DMS 273 (cell line): Measurements from ENCODE around the gene DDX27.
"Not testable (repeated sequence)": the region's sequence is repeated elsewhere in the genome, so short reads cannot be mapped to it uniquely, and the experiment has no call there.

Experiments used
- DNase-seq: peaks from one replicate; lab custom pipeline; 2025; ENCODE audit not compliant: unreplicated experiment; lab: John Stamatoyannopoulos, UW

The DDX27 gene, protein sequence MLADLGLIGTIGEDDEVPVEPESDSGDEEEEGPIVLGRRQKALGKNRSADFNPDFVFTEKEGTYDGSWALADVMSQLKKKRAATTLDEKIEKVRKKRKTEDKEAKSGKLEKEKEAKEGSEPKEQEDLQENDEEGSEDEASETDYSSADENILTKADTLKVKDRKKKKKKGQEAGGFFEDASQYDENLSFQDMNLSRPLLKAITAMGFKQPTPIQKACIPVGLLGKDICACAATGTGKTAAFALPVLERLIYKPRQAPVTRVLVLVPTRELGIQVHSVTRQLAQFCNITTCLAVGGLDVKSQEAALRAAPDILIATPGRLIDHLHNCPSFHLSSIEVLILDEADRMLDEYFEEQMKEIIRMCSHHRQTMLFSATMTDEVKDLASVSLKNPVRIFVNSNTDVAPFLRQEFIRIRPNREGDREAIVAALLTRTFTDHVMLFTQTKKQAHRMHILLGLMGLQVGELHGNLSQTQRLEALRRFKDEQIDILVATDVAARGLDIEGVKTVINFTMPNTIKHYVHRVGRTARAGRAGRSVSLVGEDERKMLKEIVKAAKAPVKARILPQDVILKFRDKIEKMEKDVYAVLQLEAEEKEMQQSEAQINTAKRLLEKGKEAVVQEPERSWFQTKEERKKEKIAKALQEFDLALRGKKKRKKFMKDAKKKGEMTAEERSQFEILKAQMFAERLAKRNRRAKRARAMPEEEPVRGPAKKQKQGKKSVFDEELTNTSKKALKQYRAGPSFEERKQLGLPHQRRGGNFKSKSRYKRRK

DNA sequence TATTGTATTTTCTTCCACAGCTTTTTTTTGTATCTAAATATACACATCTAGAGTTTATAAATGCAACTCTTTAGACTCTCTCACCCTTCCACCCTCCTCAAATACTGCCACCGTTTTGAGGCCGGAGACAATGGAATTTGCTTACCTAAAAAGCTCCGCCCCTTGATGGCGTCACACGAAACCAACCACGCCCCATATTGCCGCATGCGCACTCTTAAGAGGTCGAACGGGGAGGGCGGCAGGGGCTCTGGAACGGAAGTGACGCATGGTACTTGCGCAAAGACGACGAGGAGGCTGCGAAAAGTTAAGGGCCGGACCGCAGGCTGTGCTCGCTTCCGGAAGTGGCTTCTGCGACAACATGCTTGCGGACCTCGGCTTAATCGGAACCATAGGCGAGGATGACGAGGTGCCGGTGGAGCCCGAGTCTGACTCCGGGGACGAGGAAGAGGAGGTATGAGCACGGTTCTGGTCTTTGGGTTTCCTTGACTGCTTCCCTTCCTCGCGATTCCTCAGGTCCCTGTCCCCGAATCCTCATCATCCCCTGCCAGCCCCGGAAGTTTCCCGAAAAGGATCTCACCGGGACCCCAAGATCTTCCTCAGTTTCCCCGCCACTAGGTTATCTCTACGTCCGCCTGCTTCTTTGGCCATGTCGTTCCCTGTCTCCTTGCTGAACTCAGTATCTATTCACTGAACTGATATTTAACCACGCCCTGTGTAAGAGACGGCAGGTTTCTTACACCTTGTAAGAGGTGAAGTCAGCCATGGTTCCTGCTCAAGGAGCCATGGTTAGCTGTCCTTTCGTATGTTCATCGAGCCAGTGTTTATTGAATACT lies at the start of gene DDX27:
TSS of gene DDX27 (plus strand) at position 326 of the 833 bp plus-strand sequence. CDS start at position 359, 33 bp downstream.
- DNase-seq = peak; percentile 99

DNA sequence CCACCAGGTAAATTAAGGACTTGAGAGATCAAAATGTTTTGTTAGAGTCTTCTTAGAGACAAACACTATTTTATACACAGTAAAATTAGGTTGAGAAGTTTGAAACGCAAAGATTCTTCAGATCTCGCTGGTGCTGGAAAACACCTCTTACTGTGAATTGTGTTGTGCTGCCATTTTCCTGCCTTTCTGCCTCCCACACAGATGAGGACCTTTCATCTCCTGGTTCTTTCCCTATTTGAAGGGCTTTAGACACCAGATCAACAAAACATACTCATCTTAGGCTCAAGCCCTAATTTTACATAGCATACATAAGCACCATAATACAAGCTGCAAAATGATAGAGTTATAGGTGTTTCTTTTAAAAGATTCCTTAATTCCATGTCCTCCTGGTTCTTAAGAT lies 49.7 kb upstream of the DDX27 start:
- DNase-seq = no peak

DNA sequence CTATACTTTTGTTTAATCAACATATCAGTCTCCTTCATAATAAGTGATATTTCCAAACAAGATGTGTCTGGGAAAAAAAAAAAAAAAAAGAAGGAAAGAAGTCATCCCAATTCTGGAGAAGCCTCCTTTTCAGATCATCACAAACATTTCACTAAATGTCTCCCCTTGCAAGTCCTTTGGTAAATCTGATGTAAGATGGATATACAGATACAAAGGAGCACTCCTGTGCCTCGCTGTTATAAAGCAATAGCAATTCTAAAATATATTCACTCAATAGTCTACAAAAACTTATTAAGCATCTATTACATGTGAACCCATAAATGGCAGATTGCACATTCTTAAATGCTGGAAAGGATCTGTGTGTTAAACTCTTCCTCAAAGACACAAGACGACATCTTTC lies 48.5 kb upstream of the DDX27 start:
- no peak for DNase-seq

DNA sequence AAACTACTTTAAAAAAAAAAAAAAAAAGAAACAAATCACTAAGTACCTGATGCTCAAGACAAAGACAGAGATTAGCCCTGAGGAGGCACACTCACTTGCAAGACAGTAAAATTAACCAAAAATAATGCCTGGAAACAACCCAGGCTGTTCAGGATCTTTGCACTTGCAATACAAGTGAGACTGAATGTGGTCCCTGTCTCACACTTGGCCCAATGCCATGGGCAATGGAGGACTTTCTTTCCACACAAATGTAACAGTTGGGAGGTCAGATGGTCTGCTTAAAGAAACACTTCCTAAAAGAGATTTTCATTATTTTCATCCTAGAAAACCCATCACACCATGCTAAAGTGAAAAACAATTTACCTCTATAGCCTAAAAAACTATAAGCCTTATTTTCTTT lies 47.3 kb upstream of the DDX27 start:
- DNase-seq = peak; percentile 69

DNA sequence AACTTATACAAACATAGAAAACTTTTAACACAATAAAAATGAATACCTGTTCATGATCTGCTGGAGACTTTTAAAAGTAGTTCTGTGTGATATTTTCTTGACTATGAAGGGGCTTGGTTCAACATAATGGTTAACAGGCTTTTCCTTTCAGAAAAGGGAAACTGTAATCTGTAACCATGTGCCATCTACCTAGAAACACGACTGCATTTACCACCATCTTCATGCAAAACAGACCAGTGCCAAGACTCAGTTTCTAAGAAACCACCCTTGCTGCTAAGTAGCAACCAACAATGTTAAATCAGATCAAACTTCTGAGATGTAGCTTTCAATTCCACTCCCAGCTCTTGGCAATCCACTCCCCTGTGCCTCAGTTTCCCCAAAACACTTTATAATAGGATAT lies 46.8 kb upstream of the DDX27 start:
- peak; percentile 17 for DNase-seq

DNA sequence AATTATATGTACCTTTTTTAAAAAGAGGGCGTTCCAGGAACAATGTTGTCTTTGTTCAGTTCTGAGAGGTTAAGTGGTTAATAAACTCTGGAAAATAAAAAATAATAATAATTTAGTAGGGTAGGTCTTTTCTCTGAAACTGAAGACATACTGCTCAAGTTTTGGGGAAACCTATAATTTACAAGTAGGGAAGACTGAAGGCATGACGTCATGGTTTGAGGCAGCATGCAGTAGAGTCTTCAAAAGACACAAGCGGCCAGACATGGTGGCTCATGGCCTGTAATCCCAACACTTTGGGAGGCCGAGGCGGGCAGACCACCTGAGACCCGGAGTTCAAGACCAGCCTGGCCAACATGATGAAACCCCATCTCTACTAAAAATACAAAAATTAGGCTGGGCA lies 45.0 kb upstream of the DDX27 start:
- DNase-seq = no peak

DNA sequence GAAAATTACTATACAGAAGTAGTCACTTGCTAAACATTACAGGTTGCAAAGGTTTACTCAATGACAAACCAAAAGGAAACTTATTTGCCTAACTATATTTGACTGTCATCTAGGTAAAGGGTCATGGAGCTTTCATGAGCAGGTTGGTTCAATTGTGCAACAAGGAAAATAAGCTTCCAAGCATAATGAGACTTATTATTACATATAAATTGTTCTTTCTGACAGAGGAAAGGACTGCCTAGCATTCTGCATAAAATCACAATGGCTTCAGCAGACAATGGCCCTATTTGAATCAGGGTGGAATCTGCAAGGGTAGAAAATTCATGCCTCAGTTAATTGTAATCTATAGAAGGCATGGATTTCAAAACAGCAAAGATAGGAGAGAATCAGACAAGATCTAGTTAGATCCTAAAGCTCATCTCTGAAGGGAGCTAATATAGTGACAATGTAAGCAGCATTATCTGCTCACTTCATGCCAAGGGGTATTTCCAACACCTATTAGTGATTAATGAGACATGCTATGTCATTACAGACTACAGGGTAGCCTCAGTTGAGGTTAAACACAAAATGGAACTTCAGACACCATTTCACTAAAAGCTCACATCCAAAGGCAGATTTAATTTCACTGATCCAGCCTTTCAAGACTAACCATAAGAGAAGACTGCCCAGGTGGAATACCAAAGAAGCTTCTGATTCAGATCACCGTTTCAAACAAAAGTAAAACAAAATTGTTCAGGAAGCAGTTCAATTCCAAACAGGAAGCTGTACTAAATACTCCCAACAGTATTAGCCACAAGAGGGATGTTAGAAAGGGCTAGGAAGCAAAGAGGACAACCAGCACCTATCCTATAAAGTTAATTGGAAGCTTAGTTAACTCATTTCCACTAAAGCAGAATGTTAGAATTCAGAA lies 39.6 kb upstream of the DDX27 start:
- DNase-seq = no peak

DNA sequence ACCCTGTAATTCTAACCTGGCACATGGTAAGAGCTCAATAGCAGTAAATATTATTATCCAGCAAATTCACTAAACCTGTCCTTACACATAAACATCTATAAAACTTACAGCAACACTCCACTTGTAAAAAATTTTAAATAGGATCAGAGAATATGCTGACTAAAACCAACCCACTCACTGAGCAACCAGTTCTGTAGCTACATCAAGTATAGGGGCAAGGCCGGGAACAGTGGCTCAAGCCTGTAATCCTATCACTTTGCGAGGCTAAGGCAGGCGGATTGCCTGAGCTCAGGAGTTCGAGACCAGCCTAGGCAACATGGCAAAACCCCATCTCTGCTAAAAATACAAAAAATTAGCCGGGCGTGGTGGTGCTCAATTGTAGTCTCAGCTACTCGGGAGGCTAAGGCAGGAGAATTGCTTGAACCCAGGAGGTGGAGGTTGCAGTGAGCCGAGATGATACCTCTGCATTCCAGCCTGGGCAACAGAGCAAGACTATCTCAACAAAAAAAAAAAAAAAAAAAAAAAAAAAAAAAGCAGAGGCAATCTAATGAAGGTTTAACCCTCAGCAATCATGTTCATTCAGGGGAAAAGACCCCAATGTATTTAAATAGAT lies 37.8 kb upstream of the DDX27 start:
- no peak for DNase-seq

DNA sequence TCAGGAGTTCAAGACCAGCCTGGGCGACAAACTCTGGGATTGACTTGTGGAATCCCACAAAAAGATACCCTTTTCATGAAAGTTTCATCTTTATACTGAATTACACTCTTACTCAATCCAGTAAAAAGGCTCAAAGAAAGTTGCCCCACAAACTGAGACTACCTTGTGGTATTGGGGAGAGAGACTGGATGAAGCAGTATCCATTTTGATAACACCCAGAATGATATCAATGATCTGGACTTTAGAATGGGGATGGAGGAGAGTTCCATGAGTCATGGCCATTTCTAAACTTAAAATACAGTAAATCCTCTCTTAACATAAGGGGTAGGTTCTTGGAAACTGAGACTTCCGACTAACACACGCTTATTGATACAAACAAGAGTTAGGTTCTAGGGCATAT lies 35.8 kb upstream of the DDX27 start:
- DNase-seq = no peak

DNA sequence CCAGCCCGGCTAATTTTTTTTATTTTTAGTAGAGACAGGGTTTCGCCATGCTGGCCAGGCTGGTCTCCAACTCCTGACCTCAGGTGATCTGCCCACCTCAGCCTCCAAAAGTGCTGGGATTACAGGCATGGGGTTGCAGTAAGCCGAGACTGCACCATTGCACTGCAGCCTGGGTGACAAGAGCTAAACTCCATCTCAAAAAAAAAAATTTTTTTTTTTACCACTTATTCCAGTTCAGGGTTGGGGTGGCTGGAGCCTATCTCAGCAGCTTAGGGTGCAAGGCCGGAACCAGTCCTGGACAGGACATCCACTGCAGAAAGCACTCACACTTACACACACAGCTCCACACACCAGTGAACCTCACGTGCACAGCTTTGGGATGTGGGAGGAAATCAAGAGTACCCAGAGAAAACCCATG lies 35.1 kb upstream of the DDX27 start:
- not testable (repeated sequence) for DNase-seq

DNA sequence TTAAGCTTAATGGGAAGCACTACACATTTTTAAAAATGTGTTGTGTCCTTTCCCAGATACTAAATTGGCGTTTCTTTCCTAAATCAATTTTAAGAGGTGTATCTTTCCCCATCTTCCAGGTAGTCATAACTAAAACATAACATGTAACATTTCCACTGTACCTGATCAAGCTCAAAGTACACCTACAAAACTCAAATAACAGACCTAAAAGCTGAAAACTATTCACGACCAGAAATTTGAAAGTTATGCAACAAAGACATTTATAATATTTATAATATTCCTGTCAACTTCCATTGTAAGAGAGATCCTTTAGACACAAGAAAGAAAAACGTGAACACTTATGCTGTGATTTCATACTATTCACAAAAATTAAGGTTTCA lies 34.5 kb upstream of the DDX27 start:
- no peak for DNase-seq

DNA sequence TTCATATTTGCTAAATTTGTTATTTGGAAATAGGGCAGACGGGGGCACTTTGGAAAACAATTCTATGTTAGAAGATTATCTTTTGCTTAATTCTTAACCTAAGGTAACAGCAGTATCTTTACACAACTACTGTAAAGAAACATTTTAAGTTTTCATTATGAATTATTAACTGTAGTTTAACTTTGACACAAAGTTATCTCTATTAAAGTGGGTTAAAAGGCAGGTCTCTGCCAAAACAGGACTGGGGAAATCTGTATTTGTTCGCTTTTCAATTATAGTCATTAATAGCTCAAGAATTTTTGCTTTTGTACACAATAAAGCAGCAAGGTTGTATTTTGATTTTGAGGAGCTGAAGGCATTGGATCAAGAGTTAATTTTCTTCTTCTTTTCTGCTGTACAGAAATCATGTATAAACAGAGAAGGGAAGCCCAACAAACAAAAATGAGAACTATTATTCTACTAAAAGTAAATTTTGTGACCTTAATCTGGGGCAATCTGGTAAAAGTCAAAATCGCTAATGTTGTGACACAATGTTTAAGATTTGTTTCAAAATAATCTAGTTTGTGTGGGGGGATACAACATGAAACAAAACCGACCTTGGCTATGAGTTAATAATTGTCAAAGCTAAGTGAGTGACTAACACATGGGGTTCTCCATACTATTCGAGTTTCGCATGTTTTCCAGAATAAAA lies 34.0 kb upstream of the DDX27 start:
- DNase-seq = no peak

DNA sequence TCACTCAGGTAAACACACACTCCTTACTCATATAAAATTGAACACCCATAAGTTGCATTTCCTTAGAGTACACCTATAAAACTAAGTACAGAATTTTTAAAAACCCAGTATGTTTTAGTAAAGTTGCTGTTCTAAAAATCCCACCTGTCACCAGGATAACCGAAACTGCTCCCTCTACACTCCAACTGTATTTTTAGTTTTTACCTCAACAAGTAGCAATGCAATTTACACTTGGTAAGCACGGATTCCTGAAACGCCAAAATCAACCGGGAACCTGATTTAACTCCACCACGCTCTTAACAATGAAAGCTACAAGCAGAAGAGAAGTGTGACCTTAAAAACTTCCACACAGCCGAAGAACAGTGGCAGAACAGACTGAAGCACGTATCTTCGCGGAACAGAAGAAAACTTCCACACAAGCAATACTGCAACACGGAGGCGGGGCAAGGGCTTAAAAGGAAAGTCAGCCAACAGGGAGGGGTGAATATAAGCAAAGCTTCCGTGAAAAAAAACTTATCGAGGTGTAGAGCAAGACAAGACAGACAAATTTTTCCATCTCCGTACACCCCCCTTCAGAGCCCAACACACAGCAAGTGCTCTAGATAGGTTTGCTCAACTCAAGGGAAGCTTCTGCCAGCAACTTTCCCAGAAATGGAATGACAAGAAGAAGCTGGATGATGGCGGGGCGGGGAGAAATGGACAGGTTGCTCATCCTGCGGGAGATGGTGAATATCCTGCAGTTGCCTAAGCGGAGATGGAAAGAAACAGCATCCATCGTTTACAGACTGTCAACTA lies 32.5 kb upstream of the DDX27 start:
- peak; percentile 66 for DNase-seq

DNA sequence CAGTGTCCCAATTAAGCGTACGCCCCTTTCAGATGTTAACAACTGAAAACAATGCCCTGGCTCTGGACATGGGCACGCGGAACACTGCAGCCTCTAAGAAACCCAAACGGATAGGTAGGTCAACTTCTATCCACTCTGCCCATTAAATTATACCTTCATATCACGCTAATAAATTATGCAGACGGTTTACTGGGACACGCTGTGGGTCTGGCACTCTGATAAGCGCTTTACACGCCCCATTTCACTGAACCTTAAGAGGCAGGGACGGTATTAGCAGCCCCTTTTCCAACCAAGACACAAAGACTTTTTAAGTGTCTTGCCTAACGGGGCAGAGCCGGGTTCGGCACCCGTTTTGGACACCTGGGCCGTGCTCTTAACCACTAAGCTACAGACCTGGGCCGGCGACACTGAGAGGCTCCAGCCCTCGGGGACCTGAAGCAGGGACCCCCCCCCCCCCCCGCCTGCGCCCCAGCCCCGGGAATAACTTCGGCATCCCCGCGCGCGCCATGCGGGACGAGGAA lies 31.8 kb upstream of the DDX27 start:
- DNase-seq = peak; percentile 69

DNA sequence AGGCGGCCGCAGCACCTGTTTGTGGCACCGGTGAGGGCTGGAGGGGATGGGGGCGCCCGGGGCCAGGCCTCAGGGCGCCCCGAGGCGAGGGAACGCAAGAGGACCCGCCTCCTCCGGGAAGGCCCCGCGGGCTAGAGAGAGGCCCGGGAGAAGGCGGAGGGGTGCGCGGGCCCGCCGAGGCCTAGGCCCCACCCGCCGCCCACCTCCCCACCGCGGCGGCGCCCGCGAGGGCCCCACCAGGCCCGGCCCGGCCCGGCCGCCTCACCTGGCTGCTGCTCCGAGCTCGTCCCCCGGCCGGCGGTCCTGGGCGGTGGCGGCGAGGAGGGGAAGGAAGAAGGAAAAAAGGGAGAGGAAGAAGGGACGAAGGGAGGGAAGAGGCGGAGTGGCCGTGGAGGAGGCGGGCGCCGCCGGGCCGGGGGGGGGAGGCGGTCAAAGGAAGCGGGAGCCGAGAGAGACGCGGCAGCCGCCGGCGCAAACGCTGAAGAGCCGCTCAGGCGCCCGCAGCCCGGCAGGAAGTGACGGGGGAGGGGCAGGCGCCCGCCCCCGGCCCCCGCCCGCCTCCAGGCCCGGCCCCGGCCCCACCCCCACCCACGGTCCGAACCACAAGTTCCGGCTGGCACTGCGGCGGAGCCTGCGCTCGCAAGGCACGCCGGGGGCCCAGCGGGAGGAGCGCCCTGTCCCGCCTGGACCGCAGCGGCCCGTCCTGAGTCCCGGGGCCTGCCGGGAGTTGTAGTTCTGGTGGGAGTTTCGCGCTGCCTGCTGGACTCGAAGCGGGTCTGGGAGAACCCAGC lies 31.2 kb upstream of the DDX27 start, which contains the start of gene STAU1:
TSS of gene STAU1 (minus strand) at position 484 of the 791 bp plus-strand sequence. CDS start 22,133 bp downstream, outside the sequence.
- DNase-seq = peak; percentile 98

DNA sequence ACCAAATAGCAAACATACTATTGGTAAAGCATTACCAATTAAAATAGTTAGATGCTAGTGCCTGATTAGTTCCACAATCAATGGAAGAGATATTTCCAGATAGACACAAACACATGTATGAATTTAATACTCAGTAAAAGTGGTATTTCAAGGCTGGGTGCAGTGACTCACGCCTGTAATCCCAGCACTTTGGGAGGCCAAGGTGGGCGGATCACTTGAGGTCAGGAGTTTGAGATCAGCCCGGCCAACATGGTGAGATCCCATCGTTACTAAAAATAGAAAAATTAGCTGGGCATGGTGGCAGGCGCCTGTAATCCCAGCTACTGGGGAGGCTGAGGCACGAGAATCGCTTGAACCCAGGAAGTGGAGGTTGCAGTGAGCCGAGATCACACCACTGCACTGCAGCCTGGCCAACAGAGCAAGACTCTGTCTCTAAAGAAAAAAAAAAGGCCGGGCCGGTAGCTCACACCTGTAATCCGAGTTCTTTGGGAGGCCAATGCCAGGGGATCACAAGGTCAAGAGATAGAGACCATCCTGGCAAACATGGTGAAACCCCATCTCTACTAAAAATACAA lies 26.2 kb upstream of the DDX27 start:
- not testable (repeated sequence) for DNase-seq

DNA sequence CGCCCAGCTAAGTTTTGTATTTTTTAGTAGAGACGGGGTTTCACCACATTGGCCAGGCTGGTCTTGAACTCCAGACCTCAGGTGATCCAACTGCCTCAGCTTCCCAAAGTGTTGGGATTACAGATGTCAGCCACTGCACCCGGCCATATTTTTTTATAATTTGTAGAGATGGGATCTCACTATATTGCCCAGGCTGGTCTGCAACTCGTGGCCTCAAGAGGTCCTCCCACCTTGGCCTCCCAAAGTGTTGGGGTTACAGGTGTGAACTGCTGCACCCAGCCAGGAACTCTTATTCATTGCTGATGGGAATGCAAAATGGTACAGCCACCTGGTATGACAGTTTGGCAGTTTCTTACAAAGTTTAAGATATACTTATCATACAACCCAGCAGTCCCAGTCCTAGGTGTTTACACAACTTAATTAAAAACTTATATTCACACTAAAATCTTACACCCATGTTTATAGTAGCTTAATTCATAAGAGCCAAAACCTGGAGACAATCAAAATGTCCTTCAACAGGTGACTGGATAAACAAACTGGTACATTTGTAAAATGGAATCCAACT lies 19.4 kb upstream of the DDX27 start:
- no peak for DNase-seq
